Stimulated activated CD8-positive, alpha-beta memory T cell treated with anti-CD3 and anti-CD28 coated beads, Interleukin-4, amount 100 ng/mL, for 24 hours (primary cell): ENCODE data around the gene UBASH3B.
A peak's percentile ranks its signal among the peaks of the same experiment; 100 is the strongest.

Experiments
- DNase-seq: peaks from one replicate; pipeline ENCODE4 v3.0.0-alpha.2; 2020; ENCODE audit warnings: low read depth

Gene UBASH3B

GRCh38 chr11:122646549-122647340 lies 8.8 kb upstream of the UBASH3B start:
- no peak for DNase-seq

DNA sequence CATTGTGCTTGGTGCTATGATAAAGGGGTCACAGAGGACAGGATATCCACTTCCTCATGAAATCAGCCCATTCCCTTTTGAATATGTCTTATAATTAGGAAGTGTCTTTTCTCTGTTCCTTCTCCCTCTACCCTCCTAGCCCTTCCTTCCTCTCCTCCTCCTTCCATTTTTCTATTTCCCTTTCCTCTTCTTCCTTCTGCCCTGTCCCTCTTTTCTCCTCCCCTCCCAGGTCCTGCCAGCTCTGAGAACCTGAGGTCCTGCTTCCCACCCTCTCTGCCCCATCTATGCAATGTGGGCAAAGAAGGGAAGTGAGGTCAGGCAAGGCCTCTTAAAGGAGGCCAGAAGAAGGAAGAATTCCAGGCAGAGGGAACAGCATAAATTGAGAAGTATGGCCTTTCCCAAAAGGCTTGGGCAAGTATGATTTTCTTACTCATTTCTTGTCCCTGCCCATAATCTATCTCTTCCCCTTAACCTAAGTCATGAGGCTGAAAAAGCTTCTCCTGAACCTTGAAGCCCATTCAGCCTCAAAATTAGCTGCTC lies 7.7 kb upstream of the UBASH3B start:
- DNase-seq, result no peak

DNA sequence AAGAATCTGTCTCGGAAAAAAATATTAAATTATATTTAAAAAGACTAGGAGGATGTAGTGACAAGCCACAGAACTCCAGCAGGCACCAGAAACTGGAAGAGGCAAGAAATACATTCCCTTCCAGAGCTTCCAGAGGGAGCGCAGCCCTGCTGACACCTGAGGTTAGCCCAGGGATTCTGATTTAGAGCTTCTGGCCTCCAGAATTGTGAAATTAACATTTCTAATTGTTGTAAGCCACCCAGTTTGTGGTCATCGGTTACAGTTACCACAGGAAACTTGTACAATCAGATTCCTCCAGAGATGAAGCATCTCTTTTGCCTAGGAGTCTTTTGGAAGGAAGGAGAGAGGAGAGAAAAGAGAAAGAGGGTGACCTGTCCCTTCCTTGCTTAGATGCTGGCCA lies 6.4 kb upstream of the UBASH3B start:
- no peak for DNase-seq

DNA sequence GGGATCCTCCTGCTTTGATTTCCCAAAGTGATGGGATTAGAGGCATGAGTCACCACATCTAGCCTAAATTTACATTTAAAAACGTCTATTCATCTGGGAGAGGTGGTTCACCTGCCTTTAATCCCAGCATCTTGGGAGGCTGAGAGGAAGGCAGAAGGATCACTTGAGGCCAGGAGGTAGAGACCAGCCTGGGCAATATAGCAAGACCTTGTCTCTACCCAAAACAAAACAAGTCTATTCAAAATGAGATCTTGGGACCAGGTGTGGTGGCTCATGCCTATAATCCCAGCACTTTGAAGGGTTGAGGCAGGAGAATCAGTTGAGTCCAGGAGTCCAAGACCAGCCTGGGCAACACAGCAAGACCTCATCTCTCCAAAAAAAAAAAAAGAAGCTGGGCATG lies 4.9 kb upstream of the UBASH3B start:
- DNase-seq, result no peak

DNA sequence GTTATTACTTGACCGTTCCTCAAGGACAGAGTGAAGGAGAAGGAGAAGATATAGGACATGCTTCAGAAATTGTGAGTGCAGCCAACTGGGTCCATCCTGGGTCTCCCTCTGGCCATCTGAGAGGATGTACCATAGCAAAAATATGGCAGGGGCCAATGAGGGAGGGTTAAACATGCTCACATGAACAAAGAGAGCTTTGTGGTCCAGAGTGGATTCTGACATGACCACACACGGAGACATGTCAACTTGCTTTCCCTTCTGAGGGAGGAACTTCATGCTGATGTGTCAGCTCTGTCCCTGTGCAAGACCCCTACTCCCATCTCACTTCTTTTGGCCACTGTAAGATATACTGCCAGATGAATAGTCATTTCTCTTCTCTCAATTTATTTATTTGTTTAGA lies 3.0 kb upstream of the UBASH3B start:
- no peak for DNase-seq

DNA sequence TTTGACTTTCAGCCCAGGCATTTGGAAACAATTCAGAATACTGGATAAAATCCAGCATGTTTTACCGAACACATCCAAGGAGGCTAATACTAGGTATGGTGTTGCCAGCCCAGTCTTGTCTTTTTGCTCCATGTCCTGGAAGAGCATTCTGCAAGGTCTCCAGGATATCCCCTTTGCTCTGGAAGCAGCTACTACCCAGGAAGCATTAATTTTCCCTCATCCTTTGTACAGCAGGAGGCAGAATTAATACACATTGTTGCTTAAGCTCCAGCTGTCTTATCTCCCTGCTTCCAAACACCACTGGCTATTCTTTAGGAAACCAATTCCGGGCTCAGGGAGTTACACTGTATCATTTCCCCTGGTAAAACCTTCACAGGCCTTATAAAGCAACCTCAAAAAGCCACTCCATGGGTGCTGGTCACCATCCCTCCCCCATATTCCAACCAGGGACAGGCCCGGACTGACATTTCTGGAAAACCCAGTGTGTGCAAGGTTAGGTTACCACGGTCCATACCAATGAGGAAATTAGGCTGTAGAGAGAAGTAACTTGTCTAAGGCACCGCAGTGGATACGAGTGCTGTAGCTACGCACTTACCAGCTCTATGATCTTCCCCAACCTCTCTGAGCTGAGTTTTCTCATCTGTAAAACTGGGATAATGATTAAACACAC lies 1.5 kb upstream of the UBASH3B start:
- no peak for DNase-seq

DNA sequence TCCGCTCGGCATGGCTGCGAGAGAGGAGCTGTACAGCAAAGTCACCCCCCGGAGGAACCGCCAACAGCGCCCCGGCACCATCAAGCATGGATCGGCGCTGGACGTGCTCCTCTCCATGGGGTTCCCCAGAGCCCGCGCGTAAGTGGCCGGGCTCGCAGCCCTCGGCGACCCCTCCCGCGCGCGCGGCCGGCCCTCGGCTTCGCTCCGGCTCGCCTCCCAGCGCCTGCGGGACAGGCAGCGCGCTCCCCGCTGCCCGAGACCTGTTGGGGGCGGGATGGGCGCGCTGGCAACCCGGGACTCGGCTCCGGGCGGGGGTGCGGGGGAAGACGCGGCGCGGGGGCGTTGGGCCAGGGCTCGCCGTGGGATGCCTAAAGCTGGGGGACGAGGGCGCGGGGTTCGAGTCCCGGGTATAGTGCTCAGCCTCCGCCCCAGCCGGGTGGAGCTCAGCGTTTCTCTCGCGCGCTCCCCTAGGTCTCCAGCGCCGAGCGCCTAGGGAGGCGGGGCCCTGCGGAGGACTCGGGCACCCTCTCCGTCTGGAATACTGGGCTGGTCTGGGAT lies 630 bp downstream of the UBASH3B start:
- DNase-seq, result peak; percentile 26

GRCh38 chr11:122656631-122657101 lies 1.1 kb downstream of the UBASH3B start:
- no peak for DNase-seq

- no peak for DNase-seq
These were observed 4.4 kb downstream of the UBASH3B start for GRCh38 chr11:122659676-122660554.

GRCh38 chr11:122661182-122661945 lies 5.8 kb downstream of the UBASH3B start:
- no peak for DNase-seq

GRCh38 chr11:122663056-122663740 lies 7.7 kb downstream of the UBASH3B start:
- no peak for DNase-seq

DNA sequence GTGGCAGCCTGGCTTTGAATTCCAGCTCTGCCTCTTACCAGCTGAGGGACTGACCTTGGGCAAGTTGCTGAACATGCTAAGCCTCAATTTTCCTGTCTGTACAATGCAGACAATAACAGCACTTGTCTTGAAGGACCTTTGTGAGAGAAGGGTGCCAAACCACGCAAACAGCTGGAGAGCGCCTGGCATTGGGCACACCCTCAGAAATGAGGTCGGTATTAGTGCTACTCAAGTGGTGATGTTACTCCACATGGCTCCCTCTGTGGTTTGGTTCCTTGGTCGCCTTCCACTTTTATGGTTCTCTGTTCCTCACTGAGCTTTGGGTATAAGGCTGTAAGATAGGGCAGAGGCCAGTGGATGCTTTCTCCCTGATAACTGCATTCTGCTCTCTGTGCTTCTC lies 8.2 kb downstream of the UBASH3B start:
- no peak for DNase-seq

- no peak for DNase-seq
These were observed 8.7 kb downstream of the UBASH3B start for GRCh38 chr11:122664188-122664587.

DNA sequence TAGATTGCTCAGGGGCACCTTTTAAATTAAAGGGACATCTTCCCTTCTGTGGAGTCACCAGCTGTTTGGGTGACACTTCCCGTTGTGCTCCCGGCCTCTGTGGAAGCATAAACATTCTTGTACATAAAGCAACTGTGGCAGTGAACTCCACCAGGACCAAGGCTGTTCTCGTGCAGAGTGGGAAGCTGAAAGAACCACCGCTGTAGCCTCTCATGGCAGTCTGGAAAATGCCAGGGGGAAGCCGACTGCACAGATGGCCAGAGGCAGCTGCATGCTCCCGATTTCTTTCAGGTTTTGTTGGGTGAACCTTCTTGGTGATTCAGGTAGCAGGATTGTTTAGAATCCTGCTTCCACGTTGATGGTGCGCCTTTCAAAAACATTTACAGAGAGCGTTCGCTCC lies 10.3 kb downstream of the UBASH3B start:
- no peak for DNase-seq

DNA sequence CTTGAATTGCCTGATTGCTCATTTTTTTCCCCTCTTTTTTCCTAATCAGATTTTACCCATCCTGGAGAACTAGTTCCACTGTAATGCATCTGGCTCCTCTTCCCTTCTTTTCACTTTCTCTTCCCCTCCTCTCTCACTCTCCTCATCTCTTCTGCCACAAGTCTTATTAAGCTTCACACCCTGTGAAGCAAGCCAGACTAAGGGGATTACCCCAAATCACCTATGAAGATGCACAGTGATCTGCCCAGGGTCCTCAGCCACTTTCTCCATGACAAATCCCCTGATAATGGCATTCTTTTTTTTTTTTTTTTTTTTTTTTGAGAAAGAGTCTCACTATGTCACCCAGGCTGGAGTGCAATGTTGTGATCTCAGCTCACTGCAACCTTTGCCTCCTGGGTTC lies 11.2 kb downstream of the UBASH3B start:
- DNase-seq, result no peak

DNA sequence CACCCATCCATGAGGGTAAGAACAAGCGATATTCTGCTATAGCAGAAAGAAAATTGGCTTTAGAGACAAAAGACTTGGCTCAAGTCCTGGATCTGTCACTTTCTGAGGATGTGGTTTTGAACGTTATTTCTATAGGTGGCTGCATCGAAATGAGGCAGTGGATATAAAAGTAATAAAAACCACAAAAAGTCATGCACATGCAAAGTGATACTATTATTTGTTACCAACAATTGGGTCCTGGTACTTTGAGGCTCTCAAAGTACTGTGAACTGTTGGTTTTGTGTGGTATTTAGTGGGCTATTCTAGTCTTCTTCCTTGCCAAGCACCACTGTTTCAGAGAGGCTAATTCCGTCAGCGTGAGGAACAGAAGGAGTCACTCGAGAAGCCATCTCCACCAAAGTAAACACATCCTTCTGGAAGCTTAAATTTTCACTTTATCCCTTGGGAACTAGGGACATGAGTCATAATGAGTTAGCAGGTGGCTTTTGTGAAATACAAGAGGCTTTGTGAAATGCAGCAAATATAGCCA lies 13.1 kb downstream of the UBASH3B start:
- no peak for DNase-seq

DNA sequence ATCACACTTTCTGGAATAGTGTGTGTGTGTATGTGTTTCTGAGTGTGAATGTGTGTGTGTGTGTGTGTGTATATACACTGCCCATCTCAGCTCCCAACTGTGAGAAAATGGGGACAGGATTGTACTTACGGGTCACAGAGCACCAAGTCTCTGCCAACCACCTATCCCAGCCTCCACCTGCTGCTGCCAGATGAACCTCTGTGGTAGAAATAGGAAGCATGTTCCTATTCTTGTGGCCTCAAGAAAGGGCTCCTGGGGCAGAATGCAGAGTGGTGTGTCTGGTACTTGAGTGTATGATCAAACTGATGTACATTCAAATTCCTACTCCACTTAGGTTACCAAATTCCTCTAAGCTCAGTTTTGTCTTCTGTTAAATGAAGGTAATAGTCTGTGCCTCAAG lies 14.6 kb downstream of the UBASH3B start:
- DNase-seq, result no peak

- DNase-seq, result no peak
These were observed 15.9 kb downstream of the UBASH3B start for GRCh38 chr11:122671400-122671891.

GRCh38 chr11:122672892-122673291 lies 17.4 kb downstream of the UBASH3B start:
- DNase-seq, result no peak

DNA sequence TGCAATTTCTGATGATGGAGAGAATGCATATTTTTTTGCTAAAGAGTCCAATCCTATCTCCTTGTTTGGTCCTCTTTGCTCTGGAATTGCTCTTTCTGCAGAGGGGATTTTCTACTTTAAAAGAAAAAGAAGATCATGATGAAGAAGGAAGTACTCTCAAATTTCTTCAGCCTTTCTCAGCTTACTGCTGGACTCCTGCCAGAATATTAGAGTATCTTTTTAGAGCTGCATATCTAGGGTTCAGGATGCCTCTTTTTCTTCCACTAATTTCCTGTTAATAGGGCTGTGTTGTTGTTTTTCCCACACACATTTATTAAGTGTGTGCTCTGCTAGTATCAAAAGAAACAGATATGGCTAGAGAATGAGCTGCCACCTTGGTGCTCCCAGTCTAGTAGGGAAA lies 18.2 kb downstream of the UBASH3B start:
- DNase-seq, result no peak
